ENCODE results near the gene DAP.

DNA sequence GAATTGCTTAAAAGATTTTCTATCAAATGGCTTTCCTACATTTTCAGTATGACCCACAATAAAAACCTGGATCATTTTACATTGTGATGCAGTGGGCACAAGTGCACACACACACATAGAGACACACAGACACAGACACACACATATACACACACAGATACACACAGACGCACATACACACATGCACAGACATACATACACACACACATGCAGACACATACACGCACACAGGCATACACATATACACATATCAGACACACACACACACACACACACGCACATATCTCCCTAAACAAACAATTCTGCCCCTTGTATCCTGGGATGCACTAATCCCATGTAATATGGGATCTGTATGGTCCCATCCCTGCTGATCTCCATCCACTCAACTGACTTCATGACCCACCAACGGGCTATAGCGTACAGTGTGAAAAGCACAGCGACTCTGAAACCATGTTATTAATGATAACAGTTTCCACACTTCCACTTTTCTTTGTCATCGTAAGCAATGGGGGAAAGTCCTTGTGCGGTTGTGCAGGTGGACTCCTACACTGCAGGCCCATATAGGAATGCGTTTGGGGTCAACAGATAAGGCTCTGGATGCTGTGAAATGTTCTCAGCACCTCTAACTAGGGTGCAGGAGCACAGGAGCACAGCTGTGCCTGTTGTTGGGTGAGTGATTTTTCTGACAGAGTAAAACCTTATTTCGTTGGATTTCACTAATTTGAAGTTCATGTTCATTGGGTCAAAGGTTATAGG, 52.7 kb downstream of the DAP start:
- TF ChIP-seq, protein P1, sequence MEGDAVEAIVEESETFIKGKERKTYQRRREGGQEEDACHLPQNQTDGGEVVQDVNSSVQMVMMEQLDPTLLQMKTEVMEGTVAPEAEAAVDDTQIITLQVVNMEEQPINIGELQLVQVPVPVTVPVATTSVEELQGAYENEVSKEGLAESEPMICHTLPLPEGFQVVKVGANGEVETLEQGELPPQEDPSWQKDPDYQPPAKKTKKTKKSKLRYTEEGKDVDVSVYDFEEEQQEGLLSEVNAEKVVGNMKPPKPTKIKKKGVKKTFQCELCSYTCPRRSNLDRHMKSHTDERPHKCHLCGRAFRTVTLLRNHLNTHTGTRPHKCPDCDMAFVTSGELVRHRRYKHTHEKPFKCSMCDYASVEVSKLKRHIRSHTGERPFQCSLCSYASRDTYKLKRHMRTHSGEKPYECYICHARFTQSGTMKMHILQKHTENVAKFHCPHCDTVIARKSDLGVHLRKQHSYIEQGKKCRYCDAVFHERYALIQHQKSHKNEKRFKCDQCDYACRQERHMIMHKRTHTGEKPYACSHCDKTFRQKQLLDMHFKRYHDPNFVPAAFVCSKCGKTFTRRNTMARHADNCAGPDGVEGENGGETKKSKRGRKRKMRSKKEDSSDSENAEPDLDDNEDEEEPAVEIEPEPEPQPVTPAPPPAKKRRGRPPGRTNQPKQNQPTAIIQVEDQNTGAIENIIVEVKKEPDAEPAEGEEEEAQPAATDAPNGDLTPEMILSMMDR (IDR thresholded peaks at IDR 0.05; ENCODE audit: borderline replicate concordance, extremely low read depth, low read length, poor library complexity, severe bottlenecking) = no peak
- no peak for TF ChIP-seq EZH2 (IDR thresholded peaks at IDR 0.05; ENCODE audit: borderline replicate concordance, low read depth, low read length, severe bottlenecking)
